Measurements from ENCODE around the gene TAF9.

TAF9 gene

GRCh38 chr5:69315972-69316371 lies 53.3 kb downstream of the TAF9 start:
- no peak for TF ChIP-seq CTCF (IDR thresholded peaks at IDR 0.05; ENCODE audit: low read depth, low read length)
- no peak for DNase-seq (ENCODE audit: extremely low read depth, low read depth)

Measured in AG09319 (cell line).